Thoracic aorta (tissue), 2 donors: ENCODE results near the gene BPI. TPM values are rescaled to one million over a fixed set of nuclear protein-coding genes. Genes with fewer than 3 reads are reported as not detected.

Experiments
- ATAC-seq: fragments of 150-250 bp; one replicate; pipeline ENCODE4 v1.8.0; 2017; ENCODE audit warnings: low read depth; ENCODE audit not compliant: insufficient number of reproducible peaks, low FRiP score
- DNase-seq: peaks from one replicate; pipeline ENCODE4 v3.0.0-alpha.2; 2020; ENCODE audit warnings: low spot score
- H3K27ac ChIP-seq, 2 donors: fragments of 200-600 bp; sonication (generic); 1 replicate in 1 of 2; 2 replicates in 1 of 2; pipeline ENCODE4 v1.5.1; 2016; ENCODE audit warnings: mild to moderate bottlenecking in 2 of 2, moderate library complexity in 2 of 2
- H3K27me3 ChIP-seq: fragments of 200-600 bp; sonication (generic); replicated peaks from 2 replicates; pipeline ENCODE4 v1.6.0; 2016; ENCODE audit warnings: mild to moderate bottlenecking; ENCODE audit not compliant: insufficient read depth
- H3K36me3 ChIP-seq: fragments of 200-600 bp; sonication (generic); one replicate; pipeline ENCODE4 v1.5.1; 2016
- H3K4me1 ChIP-seq, 2 donors: fragments of 200-600 bp; sonication (generic); 1 replicate in 1 of 2; 2 replicates in 1 of 2; pipeline versions ENCODE4 v1.5.1 to v1.6.0; 2016; ENCODE audit warnings: low read depth in 2 of 2, mild to moderate bottlenecking in 1 of 2; ENCODE audit not compliant: control insufficient read depth in 1 of 2
- H3K4me3 ChIP-seq: fragments of 200-600 bp; sonication (generic); 2 replicates; pipeline ENCODE4 v1.5.1; 2016; ENCODE audit warnings: mild to moderate bottlenecking
- H3K9me3 ChIP-seq: fragments of 200-600 bp; sonication (generic); 2 replicates; pipeline ENCODE4 v1.5.1; 2016
- total RNA-seq, 2 donors: library from RNA; depleted of rRNA; stranded (reverse); fragments of >200 nt; gene quantifications; one replicate each; pipeline versions ENCODE4 v1.1.0 to v1.2.3, GENCODE V29; 2016
- TF ChIP-seq, protein P1 (sequence below): fragments of 200-600 bp; sonication (generic); IDR thresholded peaks from one replicate; pipeline ENCODE4 v1.5.1; 2019; ENCODE audit warnings: antibody characterized with exemption

Gene BPI
- total RNA-seq, 2 donors from 2014 or later: 0.35 to 4.1 TPM

DNA sequence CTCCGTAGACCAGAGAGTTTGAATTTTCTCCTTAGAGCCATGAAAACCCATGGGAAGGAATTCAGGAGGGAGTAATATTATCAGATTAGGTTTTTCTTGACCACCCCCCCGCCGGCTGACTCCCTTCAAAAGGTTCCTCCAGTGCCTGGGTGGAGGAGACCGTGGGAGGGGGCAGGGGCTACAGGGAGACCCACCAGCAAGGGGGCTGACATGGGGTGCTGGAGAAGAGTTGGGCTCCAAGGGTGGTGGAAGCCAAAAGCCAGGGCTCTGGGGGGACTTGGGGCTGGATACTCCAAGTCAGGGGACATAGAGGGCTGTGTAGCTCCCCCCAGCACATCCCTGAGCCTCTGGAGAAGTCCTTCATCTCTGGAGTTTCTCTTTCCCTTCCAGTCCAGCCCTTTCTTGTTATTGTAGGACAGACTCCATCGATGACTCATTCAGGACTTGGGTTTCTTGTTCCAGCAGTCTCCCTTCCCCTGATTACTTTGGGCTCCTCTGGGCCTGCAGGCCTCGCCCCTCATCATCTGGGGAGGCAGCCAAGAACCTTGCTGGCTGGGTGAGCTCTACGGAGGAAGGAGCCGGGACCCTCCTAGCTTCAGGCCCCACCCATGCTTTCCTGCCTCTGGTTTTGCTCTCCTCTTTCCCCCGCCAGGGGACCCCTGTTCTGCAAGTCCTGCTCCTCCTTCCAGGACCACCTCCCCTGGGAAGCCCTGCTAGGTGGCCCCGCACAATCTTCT is 32.9 kb upstream of the BPI start:
- Histone ChIP-seq H3K4me3 (peak overlapping the region; percentile 54), H3K27ac (peak overlapping the region; percentile 76 to 77), H3K27me3 (no peaks in the 10 kb centered on the region), H3K9me3 (no peaks in the 10 kb centered on the region), H3K4me1 (peaks cover 34 to 59% of the 10 kb centered on the region in 2 donors), H3K36me3 (no peaks in the 10 kb centered on the region)
- ATAC-seq (peak; percentile 87), DNase-seq (peak; percentile 73)
- TF ChIP-seq, protein P1, sequence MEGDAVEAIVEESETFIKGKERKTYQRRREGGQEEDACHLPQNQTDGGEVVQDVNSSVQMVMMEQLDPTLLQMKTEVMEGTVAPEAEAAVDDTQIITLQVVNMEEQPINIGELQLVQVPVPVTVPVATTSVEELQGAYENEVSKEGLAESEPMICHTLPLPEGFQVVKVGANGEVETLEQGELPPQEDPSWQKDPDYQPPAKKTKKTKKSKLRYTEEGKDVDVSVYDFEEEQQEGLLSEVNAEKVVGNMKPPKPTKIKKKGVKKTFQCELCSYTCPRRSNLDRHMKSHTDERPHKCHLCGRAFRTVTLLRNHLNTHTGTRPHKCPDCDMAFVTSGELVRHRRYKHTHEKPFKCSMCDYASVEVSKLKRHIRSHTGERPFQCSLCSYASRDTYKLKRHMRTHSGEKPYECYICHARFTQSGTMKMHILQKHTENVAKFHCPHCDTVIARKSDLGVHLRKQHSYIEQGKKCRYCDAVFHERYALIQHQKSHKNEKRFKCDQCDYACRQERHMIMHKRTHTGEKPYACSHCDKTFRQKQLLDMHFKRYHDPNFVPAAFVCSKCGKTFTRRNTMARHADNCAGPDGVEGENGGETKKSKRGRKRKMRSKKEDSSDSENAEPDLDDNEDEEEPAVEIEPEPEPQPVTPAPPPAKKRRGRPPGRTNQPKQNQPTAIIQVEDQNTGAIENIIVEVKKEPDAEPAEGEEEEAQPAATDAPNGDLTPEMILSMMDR: no peak

DNA sequence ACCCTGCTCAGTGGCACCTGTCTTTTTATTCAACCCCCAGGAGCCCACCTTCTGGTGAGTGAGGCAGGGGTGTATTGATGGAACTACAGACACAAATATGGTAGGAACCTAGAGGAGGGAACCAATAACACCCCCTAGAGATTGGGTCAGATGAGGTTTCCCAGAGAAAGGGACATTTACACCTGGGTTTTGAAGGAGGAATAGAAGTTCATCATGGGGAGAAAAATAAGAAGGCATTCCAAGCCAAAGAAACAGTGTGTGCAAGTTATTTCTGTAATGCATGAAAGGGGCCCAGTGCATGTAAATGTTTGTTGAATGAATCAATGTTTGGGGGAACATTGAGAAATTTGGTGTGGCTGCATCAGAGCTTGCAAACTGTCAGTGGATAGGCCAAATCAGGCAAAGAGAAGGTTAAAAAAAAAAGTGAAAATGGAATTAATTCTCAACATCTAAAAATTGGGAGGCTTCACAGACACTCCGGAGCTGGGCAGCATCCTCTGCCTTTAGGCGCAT is 32.3 kb upstream of the BPI start:
- peak overlapping the region; percentile 76 to 77 for H3K27ac ChIP-seq
- no peaks in the 10 kb centered on the region for H3K9me3 ChIP-seq
- DNase-seq (no peak), ATAC-seq (no peak)
- TF ChIP-seq, protein P1: no peak
- H3K4me1 ChIP-seq: peaks cover 34 to 59% of the 10 kb centered on the region in 2 donors
- H3K4me3 ChIP-seq: peak overlapping the region; percentile 47
- no peaks in the 10 kb centered on the region for H3K27me3 ChIP-seq
- no peaks in the 10 kb centered on the region for H3K36me3 ChIP-seq

DNA sequence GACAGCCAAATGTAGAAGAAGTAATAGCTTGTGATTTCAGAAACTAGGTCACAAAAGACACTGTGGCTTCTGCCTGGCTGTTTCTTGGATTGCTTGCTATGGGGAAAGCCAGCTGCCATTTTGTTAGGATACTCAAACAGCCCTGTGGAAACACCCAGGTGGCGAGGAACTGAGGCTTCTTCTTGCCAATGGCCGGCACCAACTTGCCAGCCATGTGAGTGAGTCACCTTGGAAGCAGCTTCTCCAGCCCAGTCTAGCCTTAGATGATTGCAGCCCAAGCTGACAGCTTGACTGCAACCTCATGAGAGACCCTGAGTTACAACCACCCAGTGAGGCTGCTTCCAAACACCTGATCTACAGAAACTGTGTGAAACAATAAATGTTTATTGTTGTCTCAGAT is 31.6 kb upstream of the BPI start:
- peaks cover 34 to 57% of the 10 kb centered on the region in 2 donors for H3K4me1 ChIP-seq
- no peaks in the 10 kb centered on the region for H3K27me3 ChIP-seq
- H3K27ac ChIP-seq: peak overlapping the region; percentile 76 to 77
- TF ChIP-seq, protein P1: no peak
- no peak for ATAC-seq
- DNase-seq: no peak
- no peak overlapping the region for H3K4me3 ChIP-seq
- H3K9me3 ChIP-seq: no peaks in the 10 kb centered on the region
- no peaks in the 10 kb centered on the region for H3K36me3 ChIP-seq

DNA sequence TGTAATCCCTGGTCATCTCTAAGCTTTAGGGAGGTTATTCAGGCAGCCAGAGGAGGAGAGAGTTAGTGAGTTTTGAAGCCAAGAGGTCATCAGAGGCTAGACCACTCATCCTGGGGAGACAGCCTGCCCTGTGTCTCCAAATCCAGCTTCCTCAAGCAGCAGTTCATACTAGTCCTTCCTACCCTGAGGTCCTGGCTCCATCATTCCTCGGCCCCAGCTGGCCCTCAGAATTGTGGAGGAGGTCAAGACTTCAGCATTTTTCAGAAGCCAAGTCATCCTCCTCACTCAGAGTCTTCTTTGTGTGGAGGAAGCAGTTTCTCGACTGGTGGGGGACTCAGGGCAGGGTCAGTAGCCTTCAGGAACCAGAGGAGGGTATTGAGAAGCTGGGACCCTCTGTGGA is 31.0 kb upstream of the BPI start:
- ATAC-seq: no peak
- TF ChIP-seq, protein P1: no peak
- H3K36me3 ChIP-seq: no peaks in the 10 kb centered on the region
- no peaks in the 10 kb centered on the region for H3K9me3 ChIP-seq
- peaks cover 34 to 52% of the 10 kb centered on the region in 2 donors for H3K4me1 ChIP-seq
- peak overlapping the region; percentile 46 to 77 for H3K27ac ChIP-seq
- DNase-seq: no peak
- H3K4me3 ChIP-seq: no peak overlapping the region
- no peaks in the 10 kb centered on the region for H3K27me3 ChIP-seq

DNA sequence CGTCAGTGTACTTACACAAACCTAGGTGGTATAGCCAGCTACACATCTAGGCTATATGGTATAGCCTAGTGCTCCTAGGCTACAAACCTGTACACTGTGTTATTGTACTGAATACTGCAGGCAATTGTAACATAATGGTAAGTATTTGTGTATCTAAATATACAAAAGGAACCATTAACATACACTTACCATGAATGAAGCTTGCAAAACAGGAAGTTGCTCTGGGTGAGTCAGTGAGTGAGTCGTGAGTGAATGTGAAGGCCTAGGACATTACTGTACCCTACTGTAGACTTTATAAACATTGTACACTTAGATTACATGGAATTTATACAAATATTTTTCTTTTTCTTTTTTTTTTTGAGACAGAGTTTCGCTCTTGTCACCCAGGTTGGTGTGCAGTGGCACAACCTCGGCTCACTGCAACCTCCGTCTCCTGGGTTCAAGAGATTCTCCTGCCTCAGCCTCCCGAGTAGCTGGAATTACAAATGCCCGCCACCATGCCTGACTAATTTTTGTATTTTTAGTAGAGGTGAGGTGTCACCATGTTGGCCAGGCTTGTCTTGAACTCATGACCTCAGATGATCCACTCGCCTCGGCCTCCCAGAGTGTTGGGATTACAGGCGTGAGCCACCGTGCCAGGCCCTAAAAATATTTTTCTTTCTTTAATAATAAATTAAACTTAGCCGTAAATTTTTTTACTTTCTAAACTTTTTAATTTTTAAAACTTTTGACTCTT is 28.0 kb upstream of the BPI start:
- peak overlapping the region; percentile 8 to 39 for H3K27ac ChIP-seq
- no peaks in the 10 kb centered on the region for H3K9me3 ChIP-seq
- H3K4me3 ChIP-seq: no peak overlapping the region
- TF ChIP-seq, protein P1: no peak
- ATAC-seq (no peak), DNase-seq (no peak)
- H3K36me3 ChIP-seq: no peaks in the 10 kb centered on the region
- peaks cover 24 to 42% of the 10 kb centered on the region in 2 donors for H3K4me1 ChIP-seq
- no peaks in the 10 kb centered on the region for H3K27me3 ChIP-seq
